Astrocyte (in vitro differentiated cells and primary cell): ENCODE data around the gene GLB1L3.

Experiments
- CTCF ChIP-seq: IDR thresholded peaks from 2 replicates; pipeline ENCODE4 v1.5.1; 2011; ENCODE audit warnings: low read depth, mild to moderate bottlenecking, inconsistent platforms, low read length, moderate library complexity; ENCODE audit not compliant: insufficient read depth
- EZH2 ChIP-seq: IDR thresholded peaks from 2 replicates; pipeline ENCODE4 v1.6.1; 2012; ENCODE audit warnings: mild to moderate bottlenecking, low read length, inconsistent platforms; ENCODE audit not compliant: insufficient read depth

GRCh38 chr11:134258577-134258976 lies 17.6 kb upstream of the GLB1L3 start:
- TF ChIP-seq CTCF (no peak), EZH2 (no peak)
